Stimulated activated CD8-positive, alpha-beta memory T cell treated with anti-CD3 and anti-CD28 coated beads, Interleukin-4, amount 100 ng/mL, for 24 hours (primary cell): ENCODE measurements around the gene GOLGA8J.
"Not testable (repeated sequence)": the region's sequence is repeated elsewhere in the genome, so short reads cannot be mapped to it uniquely, and the experiment has no call there.

Experiments
- DNase-seq: peaks from one replicate; pipeline ENCODE4 v3.0.0-alpha.2; 2020; ENCODE audit warnings: low read depth

The GOLGA8J gene, protein sequence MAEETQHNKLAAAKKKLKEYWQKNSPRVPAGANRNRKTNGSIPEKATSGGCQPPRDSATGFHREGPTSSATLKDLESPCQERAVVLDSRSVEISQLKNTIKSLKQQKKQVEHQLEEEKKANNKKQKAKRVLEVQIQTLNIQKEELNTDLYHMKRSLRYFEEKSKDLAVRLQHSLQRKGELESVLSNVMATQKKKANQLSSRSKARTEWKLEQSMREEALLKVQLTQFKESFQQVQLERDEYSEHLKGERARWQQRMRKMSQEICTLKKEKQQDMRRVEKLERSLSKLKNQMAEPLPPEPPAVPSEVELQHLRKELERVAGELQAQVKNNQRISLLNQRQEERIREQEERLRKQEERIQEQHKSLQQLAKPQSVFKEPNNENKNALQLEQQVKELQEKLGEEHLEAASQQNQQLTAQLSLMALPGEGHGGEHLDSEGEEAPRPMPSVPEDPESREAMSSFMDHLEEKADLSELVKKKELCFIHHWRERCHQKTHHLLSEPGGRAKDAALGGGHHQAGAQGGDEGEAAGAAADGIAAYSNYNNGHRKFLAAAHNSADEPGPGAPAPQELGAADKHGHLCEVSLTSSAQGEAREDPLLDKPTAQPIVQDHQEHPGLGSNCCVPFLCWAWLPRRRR

DNA sequence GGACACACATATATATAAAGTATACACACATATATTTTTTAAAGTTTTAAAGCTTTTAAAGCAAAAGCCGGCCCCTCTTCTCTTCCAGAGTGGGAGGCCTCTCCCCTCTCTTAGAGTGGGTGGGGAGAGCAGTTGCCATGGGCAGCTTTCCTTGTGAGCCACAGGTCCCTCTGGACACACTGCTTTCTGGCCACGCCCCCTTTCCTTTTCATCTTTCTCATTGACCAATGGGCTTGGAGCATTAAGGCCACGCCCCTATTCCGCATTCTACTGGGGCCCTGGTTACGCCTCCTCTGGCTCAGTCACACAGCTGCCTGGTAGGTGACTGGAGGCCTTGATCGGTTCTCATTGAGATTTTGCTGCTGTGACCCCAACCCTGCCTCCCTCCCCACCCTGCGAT is at the start of gene GOLGA8J:
GOLGA8J (plus strand) TSS at position 301 of the 400 bp plus-strand sequence; CDS start at position 399, 98 bp downstream.
- not testable (repeated sequence) for DNase-seq

DNA sequence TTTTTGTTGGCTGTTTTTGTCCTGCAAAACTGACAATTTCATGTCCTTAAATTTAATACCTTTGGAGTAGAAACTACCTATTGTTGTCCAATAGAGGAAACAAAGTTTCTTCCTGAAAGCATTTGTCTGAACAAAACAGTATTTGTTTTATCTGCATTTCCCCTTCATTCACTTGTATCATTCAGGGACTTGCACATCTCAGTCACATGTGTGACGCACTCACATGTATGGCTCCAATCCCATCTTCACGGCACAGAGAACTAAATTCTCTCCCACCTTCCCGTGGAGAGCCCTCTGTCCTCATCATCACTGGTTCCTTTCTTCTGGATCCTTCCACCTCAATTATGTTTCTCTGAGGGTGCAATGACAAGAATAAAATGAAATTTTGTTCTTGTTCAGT is 49.5 kb upstream of the GOLGA8J start:
- no peak for DNase-seq

DNA sequence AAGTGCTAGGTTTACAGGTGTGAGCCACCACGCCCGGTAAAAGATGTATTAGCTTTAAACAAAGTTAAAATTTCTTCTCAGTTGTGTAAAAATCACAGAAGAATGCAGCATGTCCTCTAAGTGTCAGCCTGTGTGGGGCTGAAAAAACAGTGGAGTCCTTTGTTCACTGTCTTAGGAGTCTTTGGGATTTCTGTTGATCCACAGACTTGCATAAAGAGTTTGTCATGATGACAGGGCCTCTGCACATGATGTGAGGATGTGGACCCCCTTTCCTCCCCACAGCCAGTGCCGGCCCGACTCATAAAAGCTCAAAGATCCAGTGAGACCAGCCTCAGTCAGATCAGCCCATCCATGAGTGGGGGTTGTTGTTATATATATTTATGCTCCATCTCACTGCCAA is 49.0 kb upstream of the GOLGA8J start:
- DNase-seq = no peak

DNA sequence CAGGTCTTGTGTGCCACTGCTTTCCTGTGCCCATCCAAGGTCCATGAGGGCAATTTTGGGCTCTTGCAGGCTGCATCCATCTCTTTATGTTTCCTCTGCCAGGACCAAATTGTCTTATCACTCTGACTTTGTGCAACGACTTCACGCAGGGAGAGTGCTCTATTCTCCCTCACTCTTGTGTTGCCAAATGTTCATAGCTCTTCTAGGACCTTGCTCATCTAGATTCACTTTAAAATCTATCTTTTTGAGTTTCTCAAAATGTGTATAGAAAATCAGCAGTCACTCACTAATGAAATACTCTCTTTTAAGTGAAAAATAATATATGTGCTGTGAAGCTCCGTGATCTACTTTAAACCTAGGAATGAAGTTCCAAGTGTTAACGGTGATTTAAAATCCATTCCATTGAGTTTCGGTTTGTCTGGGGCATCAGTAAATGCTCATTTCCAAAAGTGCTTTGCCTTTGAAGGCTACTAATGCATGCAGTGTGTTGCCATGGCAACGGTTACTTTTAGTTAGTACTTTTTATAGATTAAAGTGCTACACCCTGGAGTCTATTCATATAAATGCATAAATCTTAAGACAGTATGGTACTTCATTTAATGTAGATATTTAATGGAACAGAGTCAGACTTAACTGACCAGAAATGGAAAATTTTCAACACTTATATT is 46.6 kb upstream of the GOLGA8J start:
- no peak for DNase-seq

DNA sequence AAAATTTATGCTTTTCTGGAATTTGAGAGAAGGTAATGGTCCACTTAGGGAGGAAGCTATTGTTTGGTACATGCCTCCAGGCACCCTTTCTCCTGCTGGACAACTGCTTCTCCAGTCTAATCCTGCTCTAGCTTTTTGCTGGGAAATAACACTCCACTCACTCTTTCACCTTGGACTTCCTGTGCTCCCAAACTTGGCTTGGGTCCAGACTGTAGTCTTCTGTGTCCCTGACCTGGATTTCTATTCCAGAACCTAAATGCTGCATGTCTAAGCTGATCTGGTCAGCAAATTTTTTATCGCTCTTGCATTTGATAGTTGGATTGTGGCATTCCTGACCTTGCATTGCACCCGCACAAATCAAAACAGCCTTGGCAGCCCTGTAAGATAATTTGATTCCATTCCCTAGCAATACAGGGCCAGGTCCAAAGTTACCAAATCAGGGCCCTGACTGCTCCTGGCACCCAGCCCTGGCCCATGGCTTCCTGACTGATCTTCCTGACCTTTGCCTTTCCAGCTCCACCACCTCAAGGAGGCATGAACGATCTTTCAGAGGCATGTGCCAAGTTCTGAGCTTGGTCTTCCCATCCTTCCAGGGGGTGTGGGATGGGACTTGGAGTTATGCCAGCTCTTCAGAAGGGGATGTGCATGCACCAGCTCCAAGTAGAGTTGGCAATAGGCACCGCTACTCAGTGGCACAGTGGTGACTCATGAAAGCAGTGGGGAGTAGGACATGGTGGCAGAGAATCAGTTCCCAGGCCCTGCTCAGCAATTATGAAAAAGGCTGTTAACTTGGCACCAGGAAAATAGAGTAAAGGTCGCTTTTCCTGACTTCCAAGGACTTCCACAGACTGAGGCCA is 43.9 kb upstream of the GOLGA8J start:
- no peak for DNase-seq

DNA sequence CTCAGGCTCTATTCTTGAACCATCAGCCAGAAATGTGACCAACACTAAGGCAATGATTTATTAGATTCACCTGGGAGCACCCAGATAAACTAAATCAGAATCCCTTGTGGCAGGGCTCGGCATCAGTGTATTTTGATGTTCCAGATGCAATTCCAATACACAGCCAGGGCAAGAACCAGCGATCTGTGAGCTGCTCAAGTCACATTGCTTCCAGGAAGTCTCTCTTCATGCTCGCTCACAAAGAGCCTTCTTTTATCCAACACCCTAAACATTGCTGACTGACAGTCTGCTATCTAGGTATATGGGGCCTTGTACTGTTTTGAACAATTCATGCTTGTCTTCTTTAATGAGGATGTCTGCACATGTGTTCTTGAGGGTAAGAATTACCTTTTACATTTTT is 40.9 kb upstream of the GOLGA8J start:
- DNase-seq = no peak

DNA sequence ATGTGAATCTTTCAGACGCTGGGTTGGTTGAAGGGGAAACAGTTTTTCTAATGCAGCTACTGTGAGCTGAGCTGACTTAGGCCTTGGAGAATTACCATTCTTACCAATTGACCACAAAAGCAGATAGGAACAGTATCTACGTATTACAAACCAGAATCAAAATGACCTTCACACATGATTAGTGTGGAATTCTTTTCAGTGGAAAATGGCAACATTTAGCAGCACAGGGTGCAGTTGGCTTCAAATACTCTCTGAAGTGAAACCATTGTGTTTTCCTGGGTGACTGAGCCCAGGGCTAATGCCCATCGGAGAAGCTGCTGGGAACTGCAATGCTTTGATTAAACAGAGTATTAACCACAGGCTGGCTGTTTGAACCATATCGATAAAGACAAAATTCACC is 40.2 kb upstream of the GOLGA8J start:
- DNase-seq = no peak

DNA sequence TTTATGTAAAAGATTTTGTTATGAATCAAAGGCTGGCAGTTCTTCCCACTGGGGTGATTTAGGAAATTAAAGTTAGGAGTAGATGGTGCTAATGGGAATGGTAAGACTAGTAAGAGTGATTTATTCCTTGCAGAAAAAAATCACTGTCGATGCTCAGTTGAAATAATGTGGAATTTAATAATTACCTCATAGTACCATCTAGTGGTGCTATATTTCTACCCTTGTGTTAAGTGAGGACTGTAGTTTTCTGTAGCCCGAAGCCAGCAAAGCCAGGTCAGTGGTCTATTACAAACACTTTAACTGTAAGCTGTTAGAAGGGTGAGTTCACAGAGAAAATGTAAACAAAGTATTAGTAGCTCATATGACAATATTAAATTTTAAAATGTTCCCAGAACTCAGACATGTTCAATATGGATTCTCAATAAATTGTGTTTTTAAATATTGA is 39.5 kb upstream of the GOLGA8J start:
- DNase-seq = no peak

DNA sequence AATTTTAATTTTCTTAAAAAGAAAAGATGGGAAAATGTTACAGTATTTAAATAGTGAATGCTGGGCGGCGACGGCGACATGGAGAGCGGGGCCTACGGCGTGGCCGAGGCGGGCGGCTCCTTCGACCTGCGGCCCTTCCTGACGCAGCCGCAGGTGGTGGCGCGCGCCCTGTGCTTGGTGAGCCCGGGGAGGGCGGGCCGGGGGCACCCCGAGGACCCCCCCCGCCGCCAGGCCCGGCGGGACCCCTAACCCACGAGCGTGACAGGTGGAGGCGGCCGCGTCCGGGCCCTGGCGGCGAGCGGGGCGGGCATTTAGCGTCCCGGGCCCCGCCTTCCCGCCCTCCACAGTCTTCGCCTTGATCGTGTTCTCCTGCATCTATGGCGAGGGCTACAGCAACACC is 38.4 kb upstream of the GOLGA8J start:
- DNase-seq = no peak

DNA sequence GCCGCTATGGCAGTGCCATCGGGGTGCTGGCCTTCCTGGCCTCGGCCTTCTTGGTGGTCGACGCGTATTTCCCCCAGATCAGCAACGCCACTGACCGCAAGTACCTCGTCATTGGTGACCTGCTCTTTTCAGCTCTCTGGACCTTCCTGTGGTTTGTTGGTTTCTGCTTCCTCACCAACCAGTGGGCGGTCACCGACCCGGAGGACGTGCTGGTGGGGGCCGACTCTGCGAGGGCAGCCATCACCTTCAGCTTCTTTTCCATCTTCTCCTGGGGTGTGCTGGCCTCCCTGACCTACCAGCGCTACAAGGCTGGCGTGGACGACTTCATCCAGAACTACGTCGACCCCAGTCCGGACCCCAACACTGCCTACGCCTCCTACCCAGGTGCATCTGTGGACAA is 37.9 kb upstream of the GOLGA8J start:
- not testable (repeated sequence) for DNase-seq

DNA sequence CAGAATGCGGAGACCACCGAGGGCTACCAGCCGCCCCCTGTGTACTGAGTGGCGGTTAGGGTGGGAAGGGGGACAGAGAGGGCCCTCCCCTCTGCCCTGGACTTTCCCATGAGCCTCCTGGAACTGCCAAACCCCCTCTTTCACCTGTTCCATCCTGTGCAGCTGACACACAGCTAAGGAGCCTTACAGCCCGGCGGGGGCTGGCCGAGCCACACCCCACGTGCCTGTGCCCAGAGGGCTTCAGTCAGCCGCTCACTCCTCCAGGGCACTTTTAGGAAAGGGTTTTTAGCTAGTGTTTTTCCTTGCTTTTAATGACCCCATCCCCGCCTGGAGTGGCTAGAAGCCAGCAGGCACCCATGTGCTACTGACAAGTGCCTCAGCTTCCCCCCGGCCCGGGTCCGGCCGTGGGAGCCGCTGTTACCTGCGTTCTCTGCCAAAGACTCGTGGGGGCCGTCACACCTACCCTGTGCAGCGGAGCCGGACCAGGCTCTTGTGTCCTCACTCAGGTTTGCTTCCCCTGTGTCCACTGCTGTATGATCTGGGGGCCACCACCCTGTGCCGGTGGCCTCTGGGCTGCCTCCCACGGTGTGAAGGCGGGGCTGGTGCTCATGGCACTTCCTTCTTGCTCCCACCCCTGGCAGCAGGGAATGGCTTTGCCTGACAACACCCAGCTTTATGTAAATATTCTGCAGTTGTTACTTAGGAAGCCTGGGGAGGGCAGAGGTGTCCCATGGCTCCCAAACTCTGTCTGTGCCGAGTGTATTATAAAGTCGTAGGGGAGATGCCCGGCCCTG is 37.3 kb upstream of the GOLGA8J start:
- DNase-seq = not testable (repeated sequence)

DNA sequence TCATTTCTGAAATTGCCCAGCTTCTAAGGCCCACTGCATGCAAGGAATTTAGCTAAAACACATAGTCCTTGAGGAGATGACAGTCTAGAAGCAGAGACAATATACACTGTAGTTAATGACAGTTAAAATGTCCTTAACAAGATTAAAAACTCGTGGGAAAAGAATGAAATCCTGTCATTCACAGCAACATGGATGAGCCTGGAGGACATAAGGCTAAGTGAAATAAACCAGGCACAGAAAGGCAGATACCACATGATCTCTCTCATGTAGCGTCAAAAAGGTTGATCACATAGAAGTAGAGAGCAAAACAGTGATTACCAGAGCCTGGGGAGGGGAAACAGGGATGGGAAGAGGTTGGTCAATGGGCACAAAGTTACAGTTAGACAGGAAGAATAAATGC is 36.3 kb upstream of the GOLGA8J start:
- DNase-seq = no peak

DNA sequence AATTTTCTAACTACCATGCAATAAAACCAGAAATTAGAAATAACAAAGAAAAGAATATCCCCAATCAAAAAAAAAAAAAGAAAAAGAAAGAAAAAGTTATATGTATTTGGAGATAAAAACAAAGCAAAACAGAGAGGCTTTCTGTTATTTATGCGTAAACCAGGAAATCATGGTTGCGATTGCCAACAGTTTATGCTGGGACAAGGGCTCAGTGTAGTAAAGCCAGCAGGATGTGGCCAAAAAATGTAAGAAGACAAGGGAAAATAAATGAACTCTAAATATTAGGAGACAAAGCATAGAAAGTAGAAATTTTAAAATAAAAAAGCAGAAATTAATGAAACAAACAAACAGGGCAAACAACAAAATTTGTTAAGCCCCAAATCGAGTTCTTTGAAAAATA is 27.2 kb upstream of the GOLGA8J start:
- DNase-seq = no peak

DNA sequence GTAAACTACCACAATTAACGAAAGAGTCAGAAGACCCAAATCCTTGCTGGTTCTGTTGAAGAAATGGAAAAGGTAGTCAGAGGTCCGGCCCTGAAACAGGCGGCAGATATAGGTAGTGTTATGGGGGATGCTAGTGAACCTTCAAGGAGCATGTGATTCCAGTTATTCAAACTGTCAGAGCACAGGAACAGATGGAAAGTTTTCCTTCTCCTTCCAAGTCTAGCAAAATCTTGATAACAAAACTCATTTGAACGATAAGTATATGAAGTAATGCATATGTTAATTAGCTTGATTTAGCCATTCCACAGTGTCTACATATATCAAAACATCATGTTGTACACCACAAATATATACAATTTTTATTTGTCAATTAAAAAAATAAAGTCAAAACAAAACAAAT is 26.6 kb upstream of the GOLGA8J start:
- no peak for DNase-seq

DNA sequence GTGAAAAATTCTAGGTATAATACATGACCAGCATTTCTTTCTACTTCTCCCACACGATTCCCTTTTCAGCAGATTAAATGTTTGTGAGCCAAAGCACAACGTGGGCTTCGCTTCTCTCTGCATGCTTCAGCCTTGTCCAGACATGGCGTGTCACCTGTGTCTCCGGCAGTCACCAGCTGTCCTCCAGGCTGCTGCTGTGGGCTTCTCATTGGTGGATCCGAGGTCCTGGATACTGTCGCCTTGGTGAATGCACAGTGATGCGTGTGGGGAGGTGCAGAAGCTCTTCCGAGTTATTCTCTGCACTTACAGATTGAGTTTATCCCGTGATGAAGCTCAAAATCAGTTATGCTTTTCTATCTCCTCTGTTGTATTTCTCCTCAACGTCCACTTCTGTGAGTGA is 23.0 kb upstream of the GOLGA8J start:
- no peak for DNase-seq

DNA sequence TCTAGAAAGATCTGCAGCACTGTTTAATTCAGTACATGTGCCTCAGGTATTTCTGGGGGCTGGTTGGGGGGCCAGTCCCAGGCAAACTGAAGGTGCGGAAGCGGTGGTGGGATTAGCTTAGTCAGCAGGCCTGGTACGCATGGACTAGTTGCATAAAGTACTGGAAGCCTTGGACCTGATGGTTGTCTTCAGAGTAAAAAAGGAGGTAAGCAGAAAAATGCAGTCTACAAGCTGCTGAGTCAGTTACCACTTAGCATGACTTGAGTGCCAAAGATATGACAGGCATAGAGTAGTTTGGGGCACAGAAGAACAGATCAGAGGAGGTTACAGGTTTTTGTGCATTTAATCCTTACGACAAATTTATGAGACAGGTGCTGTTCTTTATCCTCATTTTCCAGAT is 19.9 kb upstream of the GOLGA8J start:
- no peak for DNase-seq

DNA sequence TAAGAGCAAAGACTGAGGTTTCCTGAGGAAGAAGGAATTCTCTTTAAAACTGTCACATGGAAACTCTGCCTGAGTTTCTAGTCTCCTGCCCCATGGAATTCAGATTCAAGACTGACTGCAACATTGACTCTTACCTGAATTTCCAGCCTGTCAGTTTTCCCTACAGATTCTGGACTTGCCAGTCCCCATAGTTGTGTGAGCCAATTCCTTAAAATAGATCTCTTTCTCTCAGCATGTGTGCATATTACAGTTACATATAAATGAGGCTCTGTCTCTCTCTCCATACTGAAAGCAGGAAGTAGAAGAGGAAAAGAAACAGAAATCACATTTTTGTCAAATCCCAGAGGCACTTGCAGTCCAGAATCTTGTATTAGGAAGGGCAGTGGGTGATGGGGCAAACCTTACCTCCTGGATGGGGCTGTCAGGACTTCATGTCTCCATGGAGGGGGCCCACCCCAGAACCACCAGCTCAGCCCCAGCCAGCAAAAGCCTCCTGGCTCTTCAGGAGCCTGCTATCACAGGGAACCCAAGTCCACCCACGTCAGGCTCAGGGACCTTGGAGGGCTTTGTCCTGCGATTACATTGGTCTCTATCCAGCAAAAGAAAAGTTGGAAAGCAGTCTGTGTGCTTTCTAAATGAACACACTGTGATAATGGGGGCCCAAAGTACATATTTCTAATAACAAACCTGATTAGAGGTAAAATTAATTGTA is 18.8 kb upstream of the GOLGA8J start:
- DNase-seq = no peak

DNA sequence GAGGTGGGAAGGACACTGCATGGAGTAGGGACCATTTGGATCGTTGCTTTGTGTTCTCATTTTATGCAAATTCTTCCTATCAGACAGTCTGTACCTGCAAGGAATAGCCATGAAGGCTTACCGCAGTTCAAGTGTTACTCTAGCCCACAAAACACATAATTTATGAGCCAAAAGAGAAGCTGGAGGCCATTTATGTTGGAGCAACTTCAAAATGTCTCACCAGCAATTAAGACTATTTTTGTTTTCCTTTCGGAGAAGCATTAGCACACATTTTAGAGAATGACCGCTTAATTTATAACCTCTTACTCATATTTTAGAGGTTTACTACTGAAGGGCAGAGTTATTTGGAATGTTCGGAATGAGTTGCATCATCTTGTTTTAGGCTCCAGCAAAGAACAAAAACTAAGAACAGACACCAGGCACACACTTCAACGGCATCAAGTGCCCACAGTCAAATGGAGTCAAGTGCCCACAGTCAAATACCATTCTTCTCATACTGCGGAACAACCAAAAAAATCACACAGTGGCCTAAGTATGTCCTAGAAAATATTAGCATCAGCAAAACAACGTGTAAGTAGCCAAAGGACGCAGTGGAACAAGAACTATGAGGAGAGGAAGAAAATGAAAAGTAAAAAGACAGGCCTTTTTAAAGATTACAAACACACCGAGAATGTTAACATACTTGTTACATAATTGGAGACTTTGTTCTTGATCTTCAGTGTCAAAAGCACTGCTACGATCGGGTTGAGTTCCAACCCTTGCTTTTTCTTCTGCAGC is 17.5 kb upstream of the GOLGA8J start:
- DNase-seq = no peak

DNA sequence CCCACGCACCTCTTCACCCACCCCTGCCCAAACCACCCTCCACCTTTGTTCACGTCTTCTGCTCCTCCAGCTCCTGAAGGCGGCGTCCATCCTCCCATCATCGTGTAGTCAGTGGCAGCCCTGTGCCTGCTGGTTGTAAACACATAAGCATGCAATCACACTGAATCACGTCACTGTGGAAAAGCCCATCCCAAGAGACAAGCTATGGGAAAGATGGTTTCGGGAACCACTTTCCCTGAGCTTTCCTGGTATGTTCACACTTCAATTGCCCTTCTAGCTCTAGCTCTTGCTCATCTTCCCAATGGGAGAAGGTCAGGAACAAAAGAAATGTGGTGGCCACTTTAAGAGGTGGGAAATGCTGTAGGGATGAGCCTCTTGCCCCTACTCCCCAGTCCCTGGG is 14.4 kb upstream of the GOLGA8J start:
- no peak for DNase-seq

DNA sequence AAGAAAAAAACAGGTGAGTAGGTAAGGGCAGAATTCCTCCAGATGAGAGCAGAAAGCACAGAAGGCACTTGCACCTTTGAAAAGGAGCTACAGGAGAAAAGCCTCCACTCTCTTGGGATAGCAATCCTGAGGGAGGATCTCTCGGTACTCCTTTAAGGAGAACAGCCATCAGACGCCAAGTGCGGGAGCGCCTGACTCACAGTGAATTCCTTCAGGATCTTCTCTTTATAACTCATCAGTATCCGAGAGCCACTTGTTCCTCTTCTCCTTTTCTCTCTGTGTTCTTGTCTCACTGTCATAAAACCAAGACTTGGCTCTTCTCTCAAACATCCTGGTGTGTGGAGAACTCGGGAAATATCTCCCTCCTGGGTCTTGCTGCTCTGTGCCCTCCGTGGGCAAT is 10.1 kb upstream of the GOLGA8J start:
- DNase-seq = no peak
